Ureter (tissue), 1 donor: Measurements from ENCODE around the gene ZNF827. TPM values are rescaled to one million over a fixed set of nuclear protein-coding genes. Genes with fewer than 3 reads are reported as not detected.

Experiments used
- DNase-seq: peaks from one replicate; pipeline ENCODE4 v3.0.0-alpha.2; 2020; ENCODE audit warnings: low spot score
- total RNA-seq: library from RNA; stranded (reverse); gene quantifications from one replicate; pipeline ENCODE4 v1.2.4, GENCODE V29; 2023
- donor health status: DM: yes; HTN: yes; CAD: no.

The ZNF827 gene
- total RNA-seq, 1 donor from 2014 or later: 59.4 TPM

GRCh38 chr4:145887241-145887991, 51.2 kb downstream of the ZNF827 start:
- no peak for DNase-seq

DNA sequence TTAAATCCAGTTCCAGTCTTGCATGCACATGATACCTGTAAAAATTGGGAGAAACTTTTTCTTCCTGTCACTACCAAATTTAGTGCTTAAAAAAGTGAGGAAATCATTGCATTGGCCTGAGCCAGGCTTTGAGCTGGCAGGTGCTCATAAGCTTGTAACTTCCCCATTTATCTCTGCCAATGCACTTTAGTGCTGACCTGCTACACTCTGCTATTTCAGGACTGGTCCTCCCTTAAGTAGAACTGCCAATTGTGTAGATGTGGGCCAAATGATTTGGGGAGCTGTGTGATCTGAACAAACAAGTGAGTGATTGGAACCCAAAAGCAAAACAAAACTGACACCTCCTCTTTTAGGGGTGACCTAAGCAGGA, 51.8 kb downstream of the ZNF827 start:
- DNase-seq: no peak

DNA sequence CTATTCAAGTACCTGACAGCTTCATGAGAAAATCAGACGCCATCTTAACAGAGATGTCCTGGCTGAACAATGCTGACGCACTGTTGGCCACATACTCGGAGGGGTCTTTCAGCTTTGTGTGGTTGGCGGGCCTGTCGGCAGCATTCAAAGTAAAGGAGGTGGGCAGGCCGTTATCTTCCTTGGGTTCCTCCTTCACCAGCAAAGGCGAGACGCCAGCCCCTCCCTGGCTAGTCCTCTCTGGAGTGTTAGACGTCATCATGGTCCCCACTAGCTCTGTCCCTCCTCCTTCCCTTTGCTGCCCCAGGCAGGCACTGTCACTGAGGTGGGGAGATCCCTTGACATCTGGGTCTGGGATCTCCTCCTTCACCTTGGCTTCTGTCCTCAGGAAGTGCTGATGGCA, 53.0 kb downstream of the ZNF827 start:
- no peak for DNase-seq

- DNase-seq: no peak
These were observed 53.8 kb downstream of the ZNF827 start for GRCh38 chr4:145884775-145885174.

- DNase-seq: no peak
These were observed 55.4 kb downstream of the ZNF827 start for GRCh38 chr4:145883101-145883694.

- DNase-seq: no peak
These were observed 56.0 kb downstream of the ZNF827 start for GRCh38 chr4:145882604-145883003.

DNA sequence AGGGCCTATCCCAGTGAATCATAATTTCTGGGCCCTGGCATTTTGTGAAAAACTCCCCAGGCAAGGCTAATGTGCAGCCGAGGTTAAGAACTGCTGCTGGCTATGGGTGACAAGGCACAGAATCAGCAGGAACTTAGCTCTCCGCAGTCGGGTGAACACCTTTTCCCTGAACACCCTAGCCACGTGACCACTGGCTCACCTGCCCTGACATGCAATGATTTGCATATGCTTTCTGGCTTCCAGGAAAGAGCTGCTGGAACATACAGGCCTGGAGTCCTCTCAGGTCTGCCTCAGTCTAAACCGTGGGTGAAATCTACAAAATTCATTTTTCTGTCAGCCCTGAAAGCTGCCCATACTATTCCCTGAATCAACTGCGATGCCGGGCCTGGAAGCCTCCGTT, 56.6 kb downstream of the ZNF827 start:
- peak; percentile 88 for DNase-seq

GRCh38 chr4:145881576-145881975, 57.0 kb downstream of the ZNF827 start:
- DNase-seq: no peak

DNA sequence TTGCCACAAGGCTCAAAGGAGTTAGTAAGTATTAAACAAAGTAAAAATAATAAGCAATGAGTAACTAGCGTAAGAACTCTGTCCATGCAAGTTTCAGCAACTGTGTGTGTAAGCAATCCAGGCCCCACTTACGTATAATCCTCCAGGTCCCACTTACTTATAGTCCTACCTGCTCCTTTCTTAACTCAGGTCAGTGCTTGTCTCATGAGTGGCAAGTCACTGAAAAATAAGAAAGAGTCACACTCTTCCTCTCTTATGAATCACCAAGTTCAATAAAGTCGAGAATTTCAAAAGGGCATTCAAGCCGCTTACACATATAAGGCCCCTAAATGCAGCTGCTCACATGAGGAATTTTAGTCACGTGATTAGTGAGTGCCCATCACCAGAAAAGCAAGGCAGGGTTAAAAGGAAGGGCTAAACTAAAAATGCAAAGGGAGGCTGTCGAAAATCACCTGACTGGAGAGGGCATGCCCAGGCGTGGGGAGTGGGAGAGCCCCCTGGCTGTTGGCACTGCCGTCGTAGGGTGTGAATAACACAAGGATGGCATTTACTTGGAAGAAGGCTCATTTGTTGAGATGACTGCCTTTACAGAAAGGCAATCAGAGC, 58.2 kb downstream of the ZNF827 start:
- no peak for DNase-seq

GRCh38 chr4:145879598-145879997, 59.0 kb downstream of the ZNF827 start:
- no peak for DNase-seq

GRCh38 chr4:145878501-145879435, 59.9 kb downstream of the ZNF827 start:
- DNase-seq: no peak

- DNase-seq: no peak
These were observed 62.0 kb downstream of the ZNF827 start for GRCh38 chr4:145876531-145877180.

DNA sequence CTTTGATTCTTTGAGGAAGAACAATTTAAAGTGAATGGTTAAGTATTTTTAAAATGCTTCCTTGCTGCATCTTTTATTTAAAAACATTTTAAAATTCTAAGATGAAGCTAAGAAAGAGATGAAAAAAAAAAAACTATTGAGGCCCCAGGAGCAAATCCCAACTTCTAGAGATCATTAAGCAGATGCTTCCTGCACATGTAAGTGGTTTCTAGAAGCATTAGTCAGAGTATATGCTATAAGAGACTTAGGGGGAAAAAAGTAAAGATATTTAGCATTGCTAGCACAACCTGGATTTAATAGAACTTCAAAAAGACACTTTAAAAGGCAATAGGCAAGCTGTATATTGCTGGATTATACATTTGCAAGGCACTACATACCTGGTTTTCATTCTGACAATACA, 64.7 kb downstream of the ZNF827 start:
- DNase-seq: no peak

DNA sequence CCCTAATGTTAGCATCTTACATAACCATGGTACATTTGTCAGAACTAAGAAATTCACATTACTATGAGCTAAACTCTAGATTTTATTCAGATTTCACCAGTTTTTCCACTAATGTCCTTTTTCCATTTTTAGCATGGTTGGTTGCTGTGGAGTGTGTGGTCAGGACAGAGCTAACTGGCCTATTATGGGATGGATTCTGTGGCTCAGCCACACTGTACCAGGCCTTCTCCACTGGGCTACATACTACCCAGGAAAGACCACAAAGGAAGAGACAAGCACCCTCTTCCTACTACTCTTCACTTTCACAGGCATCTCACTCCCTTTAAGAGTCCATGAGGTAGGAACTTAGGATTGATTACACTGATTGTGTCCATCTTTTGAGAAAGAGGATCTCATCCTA, 67.4 kb downstream of the ZNF827 start:
- DNase-seq: no peak

DNA sequence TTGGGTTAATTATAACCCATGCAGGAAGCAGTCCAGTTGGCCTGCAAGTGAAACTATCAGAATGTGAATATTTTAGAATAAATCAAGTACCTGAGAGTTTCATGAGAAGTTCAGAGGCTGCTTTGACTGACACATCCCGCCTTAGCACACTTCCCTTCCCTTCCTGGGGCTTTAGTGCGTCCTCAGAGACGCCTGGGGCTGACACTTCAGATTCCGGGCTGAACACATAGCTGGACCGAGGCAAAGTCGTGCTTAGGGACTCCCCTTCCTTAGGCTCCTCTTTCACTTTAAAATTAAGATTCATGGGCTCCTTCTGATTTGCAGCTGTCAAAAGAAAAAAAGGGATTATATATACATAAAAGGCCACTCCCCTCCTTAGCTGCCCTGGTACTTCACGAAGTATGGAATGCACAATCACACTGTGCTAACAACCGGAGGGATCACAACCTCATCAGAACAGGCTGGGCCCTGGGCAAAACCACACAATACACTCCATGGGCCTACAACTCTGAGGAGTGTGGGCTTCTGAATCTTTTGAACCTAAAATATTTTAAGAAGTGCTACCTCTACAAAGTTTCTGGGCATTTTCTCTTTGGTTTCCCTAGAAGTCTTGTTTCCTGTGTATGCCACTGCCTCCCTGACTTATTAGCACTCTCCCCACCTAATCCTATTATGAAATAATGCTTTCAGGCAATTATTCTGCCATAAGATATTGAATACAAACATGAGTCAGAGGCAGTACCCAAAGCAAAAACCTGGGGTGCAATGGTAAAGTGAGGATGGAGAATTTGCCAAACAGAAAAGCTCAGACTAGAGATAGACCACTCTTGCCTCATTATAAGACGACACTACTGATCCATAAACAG, 68.2 kb downstream of the ZNF827 start:
- no peak for DNase-seq

GRCh38 chr4:145868637-145869409, 69.8 kb downstream of the ZNF827 start:
- no peak for DNase-seq

DNA sequence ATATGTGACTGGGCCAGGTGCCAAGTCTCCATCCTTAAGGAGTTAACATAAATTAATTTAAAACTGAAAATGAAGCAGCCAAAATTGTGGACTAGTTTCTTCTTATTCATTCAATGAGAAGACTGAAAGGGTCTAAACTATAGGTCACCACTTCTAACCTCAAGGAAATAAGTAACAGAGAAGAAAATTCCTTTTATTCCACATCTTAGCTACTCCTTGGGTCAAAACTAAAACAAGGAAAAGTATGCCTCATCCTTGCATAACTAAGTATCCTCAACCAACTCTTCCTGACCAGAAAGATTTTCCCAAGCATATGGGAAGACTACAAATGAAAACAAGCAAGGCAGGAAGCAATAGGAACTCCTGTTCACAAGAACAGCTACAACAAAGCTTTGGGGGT, 71.2 kb downstream of the ZNF827 start:
- DNase-seq: no peak

- DNase-seq: no peak
These were observed 71.6 kb downstream of the ZNF827 start for GRCh38 chr4:145866991-145867390.

DNA sequence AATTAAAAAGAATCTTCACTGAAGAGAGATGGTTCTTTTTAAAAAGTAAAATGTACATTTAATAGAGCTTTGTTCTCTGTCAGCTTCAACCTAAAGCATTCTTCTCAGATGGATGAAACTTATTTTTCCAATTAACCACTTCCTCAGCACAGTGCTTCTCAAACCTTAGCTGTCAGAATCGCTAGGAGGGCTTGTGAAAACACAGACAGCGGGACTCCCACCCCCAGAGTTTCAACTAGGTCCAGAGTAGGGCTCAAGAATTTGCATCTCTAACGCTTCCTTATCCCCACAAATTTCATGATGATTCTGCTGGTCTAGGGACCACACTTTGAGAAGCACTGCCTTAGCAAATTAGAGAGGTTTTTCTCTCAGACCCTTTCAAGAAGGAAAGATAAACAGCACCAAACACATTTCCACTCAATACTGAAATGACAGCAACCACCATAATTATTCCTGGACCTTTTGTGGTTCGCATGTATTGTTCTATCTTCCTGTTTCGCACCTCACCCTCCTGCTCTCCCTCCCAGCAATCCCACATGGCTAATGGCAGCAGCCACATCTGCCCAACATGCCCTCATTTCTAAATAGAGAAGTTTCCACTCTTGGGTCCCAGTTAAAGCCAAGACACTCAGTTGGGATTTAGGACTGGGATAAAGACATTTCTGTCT, 73.2 kb downstream of the ZNF827 start:
- no peak for DNase-seq
